SU-DHL-6 (cell line): ENCODE data around the gene PUS1.

Experiments
- EZH2phosphoT487 ChIP-seq: fragments of 200-600 bp; sonication (generic), shearing (Covaris generic); conservative IDR thresholded peaks from 2 replicates; pipeline ENCODE4 v1.6.1; 2018; ENCODE audit warnings: mild to moderate bottlenecking, antibody characterized with exemption, low read length, moderate library complexity, mixed read lengths
- TF ChIP-seq, protein P1 (sequence below): fragments of 200-600 bp; sonication (generic); IDR thresholded peaks from one replicate; pipeline ENCODE4 v1.5.1; 2017; ENCODE audit warnings: antibody characterized with exemption, mild to moderate bottlenecking, low read length, moderate library complexity; ENCODE audit not compliant: insufficient read depth, poor library complexity, severe bottlenecking

DNA sequence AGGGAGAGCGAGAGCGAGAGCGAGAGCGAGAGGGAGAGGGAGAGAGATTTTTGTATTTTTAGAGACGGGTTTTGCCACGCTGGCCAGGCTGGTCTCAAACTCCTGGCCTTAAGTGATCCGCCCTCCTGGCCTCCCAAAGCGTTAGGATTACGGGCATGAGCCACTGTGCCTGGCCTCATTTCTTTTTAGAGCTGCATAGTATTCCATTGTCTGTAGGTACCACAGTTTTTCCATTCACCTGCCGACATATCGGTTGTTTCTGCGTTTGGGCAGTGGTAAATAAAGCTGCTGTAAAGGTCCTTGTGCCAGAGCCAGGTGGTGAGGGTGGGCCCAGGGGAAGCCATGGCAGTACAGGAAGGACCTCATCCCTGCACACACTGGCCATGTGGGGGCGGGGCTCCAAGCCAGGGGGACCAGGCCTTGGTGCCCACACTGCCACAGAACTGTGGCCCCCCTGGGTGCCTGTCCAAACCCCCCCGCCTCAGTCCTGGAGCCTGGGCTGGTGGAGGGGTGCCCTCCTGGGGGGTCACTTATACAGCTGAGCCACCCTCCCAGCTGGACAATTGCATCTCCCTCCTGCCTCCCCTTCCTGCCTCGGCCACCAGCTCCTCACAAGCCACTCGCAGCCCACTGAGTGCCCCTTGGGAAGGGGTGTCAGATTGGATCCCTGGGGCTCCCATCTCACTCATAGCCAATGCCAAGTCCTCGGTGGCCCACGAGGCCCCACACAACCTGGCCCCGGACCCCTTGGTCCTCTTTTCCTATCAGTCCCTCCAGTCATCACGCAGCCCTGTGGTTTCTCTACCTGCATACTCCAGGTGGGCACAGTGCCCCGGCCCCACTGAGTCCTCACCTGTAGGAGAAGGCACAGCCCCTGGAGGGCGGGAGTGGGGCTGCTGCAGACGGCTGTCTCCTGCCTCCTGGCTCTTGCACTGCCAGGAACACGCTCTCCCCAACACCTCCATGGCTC is 1.7 kb upstream of the PUS1 start:
- TF ChIP-seq, protein P1, sequence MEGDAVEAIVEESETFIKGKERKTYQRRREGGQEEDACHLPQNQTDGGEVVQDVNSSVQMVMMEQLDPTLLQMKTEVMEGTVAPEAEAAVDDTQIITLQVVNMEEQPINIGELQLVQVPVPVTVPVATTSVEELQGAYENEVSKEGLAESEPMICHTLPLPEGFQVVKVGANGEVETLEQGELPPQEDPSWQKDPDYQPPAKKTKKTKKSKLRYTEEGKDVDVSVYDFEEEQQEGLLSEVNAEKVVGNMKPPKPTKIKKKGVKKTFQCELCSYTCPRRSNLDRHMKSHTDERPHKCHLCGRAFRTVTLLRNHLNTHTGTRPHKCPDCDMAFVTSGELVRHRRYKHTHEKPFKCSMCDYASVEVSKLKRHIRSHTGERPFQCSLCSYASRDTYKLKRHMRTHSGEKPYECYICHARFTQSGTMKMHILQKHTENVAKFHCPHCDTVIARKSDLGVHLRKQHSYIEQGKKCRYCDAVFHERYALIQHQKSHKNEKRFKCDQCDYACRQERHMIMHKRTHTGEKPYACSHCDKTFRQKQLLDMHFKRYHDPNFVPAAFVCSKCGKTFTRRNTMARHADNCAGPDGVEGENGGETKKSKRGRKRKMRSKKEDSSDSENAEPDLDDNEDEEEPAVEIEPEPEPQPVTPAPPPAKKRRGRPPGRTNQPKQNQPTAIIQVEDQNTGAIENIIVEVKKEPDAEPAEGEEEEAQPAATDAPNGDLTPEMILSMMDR, result no peak
- no peak for TF ChIP-seq EZH2phosphoT487
